GM12891 (cell line): Measurements from ENCODE around the gene IQCN.

Experiments used
- DNase-seq: peaks from one replicate; pipeline ENCODE4 v3.0.0; 2011; ENCODE audit warnings: low spot score; ENCODE audit not compliant: insufficient read length
- FAIRE-seq: peaks from 2 replicates; lab custom pipeline; 2011; peaks lifted over from hg19 to GRCh38; lab: Jason Lieb, UNC
- PAX5 ChIP-seq: IDR thresholded peaks from 2 replicates; pipeline ENCODE4 v1.6.1; 2011; ENCODE audit warnings: low read length, moderate library complexity, mild to moderate bottlenecking; ENCODE audit not compliant: insufficient read depth, severe bottlenecking
- POLR2A ChIP-seq: IDR thresholded peaks from 2 replicates; pipeline ENCODE4 v1.6.1; 2011; ENCODE audit warnings: low read depth, low read length, control low read depth
- POLR2AphosphoS5 ChIP-seq: IDR thresholded peaks from 2 replicates; pipeline ENCODE4 v1.6.1; 2011; ENCODE audit warnings: low read depth, low read length, control low read depth
- POU2F2 ChIP-seq: IDR thresholded peaks from 2 replicates; pipeline ENCODE4 v1.6.1; 2011; ENCODE audit warnings: low read depth, mild to moderate bottlenecking, control low read depth, low read length, moderate library complexity
- SPI1 ChIP-seq: IDR thresholded peaks from 2 replicates; pipeline ENCODE4 v1.6.1; 2011; ENCODE audit warnings: low read depth, low read length, control low read depth
- TAF1 ChIP-seq: IDR thresholded peaks from 2 replicates; pipeline ENCODE4 v1.6.1; 2011; ENCODE audit warnings: low read depth, low read length, control low read depth

Gene IQCN

DNA sequence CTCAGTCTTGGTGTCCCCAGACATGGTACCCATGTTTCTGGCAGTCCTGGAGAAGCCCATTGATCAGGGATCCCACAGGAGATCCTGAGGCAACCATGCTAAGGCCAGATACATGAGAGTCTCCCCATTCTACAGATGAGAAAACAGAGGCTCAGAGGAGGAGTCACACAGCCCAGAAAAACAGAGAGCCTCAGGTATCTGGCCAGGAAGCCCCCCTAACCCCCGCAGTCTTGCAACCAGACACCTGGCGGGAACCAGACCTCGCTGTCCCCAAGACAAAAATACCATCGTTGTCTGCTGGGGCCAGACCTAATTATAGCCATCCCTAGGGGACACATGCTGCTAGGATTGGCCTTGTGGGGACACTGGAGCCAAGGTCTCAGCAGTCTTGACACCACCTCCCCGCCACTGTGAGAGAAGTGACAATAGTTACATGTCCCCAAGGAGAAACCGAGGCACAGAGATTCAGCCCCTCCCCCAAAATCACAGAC, 46.4 kb downstream of the IQCN start:
- DNase-seq (no peak), FAIRE-seq (no peak)
- TF ChIP-seq POU2F2 (no peak), PAX5 (no peak), POLR2AphosphoS5 (no peak), TAF1 (no peak), POLR2A (no peak), SPI1 (no peak)

DNA sequence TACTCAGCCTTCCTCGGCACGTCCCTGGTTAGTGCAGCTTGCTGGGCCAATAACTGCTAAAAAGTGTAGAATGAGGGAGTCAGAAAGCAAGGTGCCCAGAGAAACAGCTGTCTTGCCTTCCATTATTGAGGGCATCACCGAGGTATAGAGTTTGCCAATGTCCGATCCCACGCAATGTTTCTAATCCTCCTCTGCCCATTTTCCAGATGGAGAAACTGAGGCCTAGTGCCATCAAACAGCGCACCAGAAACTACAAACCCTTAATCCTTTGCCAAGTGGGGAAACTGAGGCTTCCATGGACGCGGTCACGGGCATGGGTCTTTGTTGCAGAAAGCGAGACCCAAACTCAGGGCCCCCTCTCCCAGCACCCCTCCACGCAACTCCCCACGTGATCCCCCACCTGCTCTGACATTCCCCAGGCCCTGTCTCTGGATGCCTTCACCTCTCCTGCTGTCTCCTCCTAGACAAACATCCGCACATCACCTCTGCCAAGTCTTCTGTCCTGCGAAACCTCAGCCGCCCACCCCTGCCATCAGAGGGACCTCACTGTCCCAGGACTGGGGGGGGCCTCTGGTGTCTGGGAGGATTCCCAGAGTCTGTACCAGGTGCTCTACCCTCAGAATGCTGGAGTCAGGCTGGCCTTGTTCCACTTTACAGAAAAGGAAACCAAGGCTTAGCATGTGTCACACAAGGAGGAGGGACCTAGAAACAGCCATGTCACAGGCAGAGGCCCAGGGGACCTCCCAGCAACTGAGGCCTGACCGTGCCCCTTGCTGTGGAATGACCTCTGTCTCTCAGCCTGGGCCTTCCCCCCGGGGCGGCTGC, 47.1 kb downstream of the IQCN start:
- no peak for FAIRE-seq
- no peak for TF ChIP-seq TAF1
- no peak for TF ChIP-seq PAX5
- no peak for TF ChIP-seq POLR2AphosphoS5
- no peak for TF ChIP-seq POLR2A
- no peak for TF ChIP-seq POU2F2
- no peak for TF ChIP-seq SPI1
- DNase-seq = no peak

GRCh38 chr19:18225702-18226468, 48.4 kb downstream of the IQCN start, which contains the start of gene PDE4C:
Gene PDE4C (minus strand): TSS chr19:18226438. CDS start chr19:18226415, 23 bp downstream.
- FAIRE-seq (peak; percentile 31), DNase-seq (no peak)
- TF ChIP-seq POLR2AphosphoS5 (no peak), POU2F2 (no peak), POLR2A (no peak), PAX5 (no peak), TAF1 (no peak), SPI1 (no peak)

DNA sequence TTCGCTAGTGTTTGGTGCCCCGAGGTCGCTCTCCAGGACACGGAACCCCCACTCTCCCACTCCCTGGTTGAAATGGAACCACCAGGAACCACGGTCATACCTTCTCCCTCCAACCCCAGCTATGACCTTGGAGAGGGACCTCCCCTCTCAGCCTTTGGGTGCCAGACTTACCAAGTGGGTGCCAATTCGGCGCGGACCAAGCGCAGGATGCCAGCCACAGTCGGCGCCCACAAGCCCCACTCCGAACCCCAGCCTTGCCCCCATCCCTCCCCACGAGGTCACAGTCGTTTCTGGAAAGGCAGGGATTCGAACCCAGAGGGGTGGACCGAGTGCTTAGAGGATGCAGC, 48.9 kb downstream of the IQCN start:
- DNase-seq (no peak), FAIRE-seq (no peak)
- no peak for TF ChIP-seq POLR2A
- no peak for TF ChIP-seq POLR2AphosphoS5
- no peak for TF ChIP-seq TAF1
- no peak for TF ChIP-seq POU2F2
- TF ChIP-seq PAX5 = no peak
- no peak for TF ChIP-seq SPI1

- FAIRE-seq (peak; percentile 100), DNase-seq (peak; percentile 98)
- TF ChIP-seq PAX5 (no peak), SPI1 (no peak), TAF1 (no peak), POU2F2 (no peak), POLR2A (no peak), POLR2AphosphoS5 (no peak)
Observed at GRCh38 chr19:18224525-18225354, 49.5 kb downstream of the IQCN start.

GRCh38 chr19:18223860-18224524, 50.3 kb downstream of the IQCN start:
- FAIRE-seq (no peak), DNase-seq (no peak)
- TF ChIP-seq SPI1 = no peak
- no peak for TF ChIP-seq POLR2A
- no peak for TF ChIP-seq PAX5
- no peak for TF ChIP-seq TAF1
- no peak for TF ChIP-seq POLR2AphosphoS5

GRCh38 chr19:18221815-18222725, 52.2 kb downstream of the IQCN start:
- FAIRE-seq = no peak
- DNase-seq = no peak
- no peak for TF ChIP-seq TAF1
- TF ChIP-seq POU2F2 = no peak
- no peak for TF ChIP-seq POLR2AphosphoS5
- TF ChIP-seq POLR2A = no peak
- TF ChIP-seq SPI1 = no peak
- no peak for TF ChIP-seq PAX5

- DNase-seq = no peak
- no peak for FAIRE-seq
- no peak for TF ChIP-seq SPI1
- no peak for TF ChIP-seq POU2F2
- no peak for TF ChIP-seq TAF1
- no peak for TF ChIP-seq PAX5
- no peak for TF ChIP-seq POLR2A
- TF ChIP-seq POLR2AphosphoS5 = no peak
Observed at GRCh38 chr19:18220632-18221275, 53.5 kb downstream of the IQCN start.
